K562 (cell line): ENCODE measurements around the gene VAC14. TPM values are rescaled to one million over a fixed set of nuclear protein-coding genes. Genes with fewer than 3 reads are reported as not detected.

Experiments
- ATAC-seq: fragments of 200-7000 bp; cut with Tn5 transposase; 3 replicates; pipeline ENCODE4 v1.9.1; 2020; ENCODE audit warnings: moderate library complexity
- BruUV-seq: library from RNA; stranded (reverse); fragments of 400-500 nt; replicated peaks from 2 replicates; lab custom pipeline; 2021; lab: Mats Ljungman, UMichigan
- CTCF ChIA-PET: fragments of 300-600 bp; formaldehyde crosslinking; extraction: SDS; loops from one replicate; lab custom pipeline; 2021; ENCODE audit warnings: low intra/inter-chr PET ratio; lab: Yijun Ruan, JAX
- POLR2A ChIA-PET: fragments of 300-600, 350-650 bp; sonication (Branson Sonifier 250); formaldehyde crosslinking; extraction: SDS; loops from one replicate; lab custom pipeline; 2021; ENCODE audit warnings: antibody characterized with exemption, inconsistent platforms; lab: Yijun Ruan, JAX
- DNase-seq, 4 experiments: peaks; one replicate each; pipeline versions ENCODE4 v3.0.0 to v3.0.0-alpha.2; 2011 to 2018; ENCODE audit warnings: low spot score in 3 of 4, mixed read lengths in 3 of 4; ENCODE audit errors: extremely low read depth in 1 of 4
- FAIRE-seq: peaks from 2 replicates; lab custom pipeline; 2011; peaks lifted over from hg19 to GRCh38; lab: Jason Lieb, UNC
- H2AFZ ChIP-seq: 2 replicates; pipeline ENCODE4 v1.6.0; 2011; ENCODE audit warnings: low read depth, low read length, control low read depth, inconsistent platforms
- H3K27ac ChIP-seq: fragments of 200-600 bp; 3 replicates; pipeline ENCODE4 v1.8.0; 2011; ENCODE audit warnings: low read depth, mild to moderate bottlenecking, control low read depth, inconsistent platforms, low read length, moderate library complexity, mixed read lengths; ENCODE audit errors: extremely low read depth
- H3K27me3 ChIP-seq, 2 experiments: fragments of 300-600 bp in 1 of 2; 2 replicates in 1 of 2; 3 replicates in 1 of 2; pipeline versions ENCODE4 v1.6.0 to v1.8.0; 2011; ENCODE audit warnings: inconsistent platforms in 2 of 2, low read length in 2 of 2, mild to moderate bottlenecking in 1 of 2, mixed read lengths in 1 of 2, moderate library complexity in 1 of 2; ENCODE audit not compliant: control insufficient read depth in 2 of 2, insufficient read depth in 2 of 2
- H3K36me3 ChIP-seq: fragments of 300-600 bp; 3 replicates; pipeline ENCODE4 v1.8.0; 2011; ENCODE audit warnings: mild to moderate bottlenecking, low read length, inconsistent platforms; ENCODE audit not compliant: control insufficient read depth, insufficient read depth
- H3K4me1 ChIP-seq, 2 experiments: fragments of 200-600 bp in 1 of 2; replicated peaks in 1 of 2; 2 replicates in 1 of 2; 3 replicates in 1 of 2; pipeline versions ENCODE4 v1.5.1 to v1.8.0; 2011; ENCODE audit warnings: inconsistent platforms in 2 of 2, low read length in 2 of 2, mild to moderate bottlenecking in 1 of 2, mixed read lengths in 1 of 2, moderate library complexity in 1 of 2; ENCODE audit not compliant: control insufficient read depth in 2 of 2, insufficient read depth in 2 of 2
- H3K4me2 ChIP-seq: 2 replicates; pipeline ENCODE4 v1.6.1; 2011; ENCODE audit warnings: low read length, control low read depth, inconsistent platforms, mixed read lengths; ENCODE audit not compliant: insufficient read depth
- H3K4me3 ChIP-seq: fragments of 200-600 bp; sonication (generic), shearing (Covaris generic); 2 replicates; pipeline ENCODE4 v1.5.1; 2016; ENCODE audit warnings: control low read depth, inconsistent platforms
- H3K79me2 ChIP-seq: fragments of 200-600 bp; 3 replicates; pipeline ENCODE4 v1.8.0; 2011; ENCODE audit warnings: low read length, inconsistent platforms; ENCODE audit not compliant: control insufficient read depth, insufficient read depth
- H3K9ac ChIP-seq, 2 experiments: 2 replicates each; pipeline versions ENCODE4 v1.6.0 to v1.6.1; 2011; ENCODE audit warnings: low read depth in 2 of 2, low read length in 2 of 2, control low read depth in 1 of 2, inconsistent platforms in 1 of 2, mild to moderate bottlenecking in 1 of 2, mixed read lengths in 1 of 2; ENCODE audit not compliant: insufficient read depth in 1 of 2
- H3K9me1 ChIP-seq: one replicate; pipeline ENCODE4 v1.6.0; 2011; ENCODE audit warnings: inconsistent platforms, mild to moderate bottlenecking, low read length, moderate library complexity; ENCODE audit not compliant: control insufficient read depth, insufficient read depth
- H3K9me3 ChIP-seq: replicated peaks from 2 replicates; pipeline ENCODE4 v1.5.1; 2011; ENCODE audit warnings: low read depth, low read length, inconsistent platforms; ENCODE audit not compliant: control insufficient read depth, insufficient read depth
- H4K20me1 ChIP-seq: replicated peaks from 2 replicates; pipeline ENCODE4 v1.6.1; 2011; ENCODE audit warnings: low read length, inconsistent platforms, mixed read lengths; ENCODE audit not compliant: control insufficient read depth, insufficient read depth
- HEY1 ChIP-seq: fragments of 250-450 bp; sonication (Bioruptor Pico); IDR thresholded peaks from 2 replicates; pipeline ENCODE4 v1.5.0; 2020; ENCODE audit warnings: mild to moderate bottlenecking, moderate library complexity, borderline replicate concordance
- RAD21 ChIP-seq, 2 experiments: fragments of 250-450 bp in 1 of 2; fragments of 450-650 bp in 1 of 2; sonication (Bioruptor Pico) in 1 of 2; formaldehyde crosslinking in 1 of 2; IDR thresholded peaks in 1 of 2; conservative IDR thresholded peaks in 1 of 2; 2 replicates each; pipeline versions ENCODE4 v1.4.0 to v1.8.0; 2020 to 2022; ENCODE audit warnings: mild to moderate bottlenecking in 2 of 2, moderate library complexity in 1 of 2
- SP2 ChIP-seq: IDR thresholded peaks from 2 replicates; pipeline ENCODE4 v1.6.1; 2011; ENCODE audit warnings: mild to moderate bottlenecking, low read depth, low read length, moderate library complexity; ENCODE audit not compliant: poor library complexity, severe bottlenecking; ENCODE audit errors: extremely low read depth
- SRSF3 ChIP-seq: fragments of 200-400 bp; formaldehyde crosslinking; IDR thresholded peaks from 2 replicates; pipeline ENCODE4 v1.6.1; 2016; ENCODE audit warnings: mild to moderate bottlenecking, low read length, moderate library complexity; ENCODE audit not compliant: insufficient read depth
- TBP ChIP-seq: optimal IDR thresholded peaks from 2 replicates; pipeline ENCODE3; 2011; ENCODE audit warnings: low read depth, low read length, improper control_type of control experiment
- WGBS: fragments of 100-300 bp; shearing (Covaris generic); methylation state at CpG from one replicate; pipeline ENCODE4 v1.1.6; 2016; ENCODE audit warnings: low coverage, mixed read lengths; ENCODE audit not compliant: insufficient coverage; ENCODE audit errors: missing lambda C conversion rate; 5-methylcytosine and 5-hydroxymethylcytosine counted together
- in situ Hi-C: fragments of 300-500 bp; cut with MboI; formaldehyde crosslinking; loops from 4 replicates; pipeline ENCODE4 v1.15.0; 2018; ENCODE audit warnings: inconsistent platforms, mixed read lengths
- intact Hi-C: fragments of 100-400 bp; cut with micrococcal nuclease; formaldehyde crosslinking; loops from 2 replicates; pipeline ENCODE4 v1.14.2; 2022
- polyA plus RNA-seq, 8 experiments: library from polyadenylated mRNA; depleted of rRNA in 4 of 8; stranded (reverse) in 5 of 8; unstranded in 3 of 8; fragments of >200 nt; fragmentation: Nextera tagmentation in 2 of 8; fragmentation: Illumina TruSeq in 1 of 8; extraction: Ambion mirVana in 2 of 8; extraction: Trizol in 1 of 8; gene quantifications; 2 replicates each; pipeline versions ENCODE4 v1.2.1 to v1.2.3, GENCODE V29; 2011 to 2014; ENCODE audit warnings: inconsistent platforms in 1 of 8, missing spikeins in 1 of 8
- total RNA-seq, 7 experiments: library from RNA; depleted of rRNA in 6 of 7; stranded (reverse); fragments of >200 nt in 6 of 7; fragmentation: Illumina TruSeq in 2 of 7; extraction: Trizol in 2 of 7; gene quantifications; 2 replicates each; pipeline versions ENCODE4 v1.2.1 to v1.2.3, GENCODE V29; 2011 to 2021; ENCODE audit warnings: low replicate concordance in 1 of 7
- TF ChIP-seq, protein P1 (sequence below), 2 experiments: fragments of 450-650 bp; IDR thresholded peaks; 2 replicates each; pipeline ENCODE4 v1.6.1; 2016
- TF ChIP-seq, protein P2 (sequence below), 3 experiments: IDR thresholded peaks in 2 of 3; conservative IDR thresholded peaks in 1 of 3; 2 replicates each; pipeline ENCODE4 v1.5.1; 2011 to 2012; ENCODE audit warnings: low read length in 3 of 3, mild to moderate bottlenecking in 3 of 3, control low read depth in 2 of 3, improper control_type of control experiment in 1 of 3, inconsistent platforms in 1 of 3, low read depth in 1 of 3, mixed read lengths in 1 of 3, moderate library complexity in 1 of 3; ENCODE audit not compliant: insufficient read depth in 2 of 3

VAC14 gene
- total and polyA plus RNA-seq, 9 of the 15 experiments (the other 6 are each of a cell fraction or from before 2014, with no cell fraction given): 1.3 to 41.6 (median 26.6) TPM

DNA sequence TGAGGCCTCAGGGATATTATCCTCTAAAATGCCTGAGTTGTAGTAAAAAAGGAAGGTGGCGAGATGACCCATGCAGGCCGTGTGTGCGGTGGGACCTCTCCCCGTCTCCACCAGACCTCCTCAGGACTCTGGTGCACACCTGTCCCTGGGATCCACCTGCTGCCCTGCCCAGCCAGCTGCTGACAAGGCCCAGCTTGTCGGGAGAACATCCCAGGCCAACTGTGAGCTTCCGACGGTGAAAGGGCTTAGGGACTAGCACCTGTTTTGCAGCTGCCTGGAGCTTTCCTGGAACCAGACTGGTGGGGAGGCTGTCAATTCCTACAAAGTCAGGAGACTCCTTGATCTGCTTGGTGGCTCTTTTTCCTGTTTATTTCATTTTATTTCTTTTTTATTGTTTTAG lies 143.0 kb downstream of the VAC14 start (continued):
- no peak for TF ChIP-seq SRSF3

DNA sequence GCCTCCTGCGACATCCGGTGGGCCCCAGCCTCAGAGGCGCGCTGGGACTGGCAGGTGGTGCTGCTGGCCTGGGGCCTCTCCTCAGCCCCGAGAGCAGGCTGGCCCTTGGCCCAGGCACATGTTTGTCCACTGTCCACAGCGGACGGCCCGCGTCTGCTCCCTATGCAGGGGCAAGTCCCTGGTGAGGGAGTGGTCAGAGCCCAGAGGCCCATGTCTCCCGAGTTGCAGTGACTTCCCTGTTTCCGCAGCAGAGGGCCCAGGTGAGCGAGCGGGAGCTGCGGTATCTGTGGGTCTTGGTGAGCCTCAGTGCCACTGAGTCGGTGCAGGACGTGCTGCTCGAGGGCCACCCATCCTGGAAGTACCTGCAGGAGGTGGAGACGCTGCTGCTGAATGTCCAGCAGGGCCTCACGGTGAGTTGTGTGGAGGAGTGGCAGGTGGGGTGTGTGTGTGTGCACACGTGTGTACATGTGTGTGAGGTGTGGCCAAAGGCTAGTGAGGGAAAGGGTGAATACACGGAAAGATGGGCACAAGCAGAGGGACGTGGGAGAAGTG lies 144.2 kb downstream of the VAC14 start:
- no peaks in the 10 kb centered on the region for H3K9me3 ChIP-seq
- H3K4me3 ChIP-seq: no peak overlapping the region
- no peaks in the 10 kb centered on the region for H3K9me1 ChIP-seq
- 35% methylated on average over 14 of the region's 22 CpGs for WGBS
- peak overlapping the region in 1 of 2 experiments; percentile 56; a peak in 1 of 4 replicates for H3K9ac ChIP-seq
- in situ Hi-C loops: no loop called here
- H3K27me3 ChIP-seq: no peaks in the 10 kb centered on the region
- DNase-seq (no peak), ATAC-seq (peak; percentile 7; the same call in 1 of the 3 replicates), FAIRE-seq (no peak)
- intact Hi-C loops: loop anchor here (10.0 kb wide), 1 partner anchor 132 kb away; the partner anchor contains the start of genes COG4 and SF3B3
- H2AFZ ChIP-seq: peak overlapping the region; percentile 7; the same call in 1 of the 2 replicates
- no TSS peak for BruUV-seq
- no peak overlapping the region for H3K4me2 ChIP-seq
- H3K36me3 ChIP-seq: no peaks in the 10 kb centered on the region
- ChIA-PET POLR2A (interaction anchor here (0.6 kb wide), 1 partner anchor 8 kb away, joined by 3 read pairs; no protein-coding TSS in a partner anchor), CTCF (no interaction called here)
- H3K27ac ChIP-seq: no peak overlapping the region
- no peaks in the 10 kb centered on the region for H3K79me2 ChIP-seq
- H3K4me1 ChIP-seq: peaks cover 6 to 37% of the 10 kb centered on the region in 2 experiments
- no peaks in the 10 kb centered on the region for H4K20me1 ChIP-seq
- TF ChIP-seq HEY1 (no peak), SP2 (no peak), RAD21 (CRISPR knock-in tag; conservative IDR thresholded peaks at IDR 0.05 in 1 of 2, IDR thresholded peaks at IDR 0.05 in 1 of 2) (peak in 1 of 2 experiments; percentile 24; a peak in 1 of 4 replicates), TBP (no peak)
- TF ChIP-seq, protein P1, sequence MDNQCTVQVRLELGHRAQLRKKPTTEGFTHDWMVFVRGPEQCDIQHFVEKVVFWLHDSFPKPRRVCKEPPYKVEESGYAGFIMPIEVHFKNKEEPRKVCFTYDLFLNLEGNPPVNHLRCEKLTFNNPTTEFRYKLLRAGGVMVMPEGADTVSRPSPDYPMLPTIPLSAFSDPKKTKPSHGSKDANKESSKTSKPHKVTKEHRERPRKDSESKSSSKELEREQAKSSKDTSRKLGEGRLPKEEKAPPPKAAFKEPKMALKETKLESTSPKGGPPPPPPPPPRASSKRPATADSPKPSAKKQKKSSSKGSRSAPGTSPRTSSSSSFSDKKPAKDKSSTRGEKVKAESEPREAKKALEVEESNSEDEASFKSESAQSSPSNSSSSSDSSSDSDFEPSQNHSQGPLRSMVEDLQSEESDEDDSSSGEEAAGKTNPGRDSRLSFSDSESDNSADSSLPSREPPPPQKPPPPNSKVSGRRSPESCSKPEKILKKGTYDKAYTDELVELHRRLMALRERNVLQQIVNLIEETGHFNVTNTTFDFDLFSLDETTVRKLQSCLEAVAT (IDR thresholded peaks at IDR 0.05): no peak
- TF ChIP-seq, protein P2, sequence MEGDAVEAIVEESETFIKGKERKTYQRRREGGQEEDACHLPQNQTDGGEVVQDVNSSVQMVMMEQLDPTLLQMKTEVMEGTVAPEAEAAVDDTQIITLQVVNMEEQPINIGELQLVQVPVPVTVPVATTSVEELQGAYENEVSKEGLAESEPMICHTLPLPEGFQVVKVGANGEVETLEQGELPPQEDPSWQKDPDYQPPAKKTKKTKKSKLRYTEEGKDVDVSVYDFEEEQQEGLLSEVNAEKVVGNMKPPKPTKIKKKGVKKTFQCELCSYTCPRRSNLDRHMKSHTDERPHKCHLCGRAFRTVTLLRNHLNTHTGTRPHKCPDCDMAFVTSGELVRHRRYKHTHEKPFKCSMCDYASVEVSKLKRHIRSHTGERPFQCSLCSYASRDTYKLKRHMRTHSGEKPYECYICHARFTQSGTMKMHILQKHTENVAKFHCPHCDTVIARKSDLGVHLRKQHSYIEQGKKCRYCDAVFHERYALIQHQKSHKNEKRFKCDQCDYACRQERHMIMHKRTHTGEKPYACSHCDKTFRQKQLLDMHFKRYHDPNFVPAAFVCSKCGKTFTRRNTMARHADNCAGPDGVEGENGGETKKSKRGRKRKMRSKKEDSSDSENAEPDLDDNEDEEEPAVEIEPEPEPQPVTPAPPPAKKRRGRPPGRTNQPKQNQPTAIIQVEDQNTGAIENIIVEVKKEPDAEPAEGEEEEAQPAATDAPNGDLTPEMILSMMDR (IDR thresholded peaks at IDR 0.05 in 2 of 3, conservative IDR thresholded peaks at IDR 0.05 in 1 of 3; ENCODE audit: insufficient read depth in 2 of 3, low read depth in 1 of 3, low read length in 3 of 3): peak in 2 of 3 experiments; percentile 12 to 19; a peak in 2 of 6 replicates
